ENCODE measurements around the gene DPP7.

Gene DPP7

GRCh38 chr9:137077758-137078693, 36.5 kb downstream of the DPP7 start:
- DNase-seq (ENCODE audit: insufficient read length) (no peak), FAIRE-seq (peak; percentile 72)

GRCh38 chr9:137077010-137077747, 37.4 kb downstream of the DPP7 start, which contains the start of gene UAP1L1:
TSS of gene UAP1L1 (plus strand) at chr9:137077517. CDS start at chr9:137077533, 16 bp downstream.
- peak; percentile 80 for DNase-seq (ENCODE audit: insufficient read length)
- peak; percentile 61 for FAIRE-seq

More at GRCh38 chr9:137077758-137078693, 36.5 kb downstream of the DPP7 start:
- no peak for TF ChIP-seq POLR2AphosphoS5 (IDR thresholded peaks at IDR 0.05; ENCODE audit: low read depth, low read length)
- TF ChIP-seq TAF1 (IDR thresholded peaks at IDR 0.05; ENCODE audit: borderline replicate concordance, low read depth, low read length), result no peak
- no peak for TF ChIP-seq POLR2A (IDR thresholded peaks at IDR 0.05; ENCODE audit: low read depth, low read length)

DNA sequence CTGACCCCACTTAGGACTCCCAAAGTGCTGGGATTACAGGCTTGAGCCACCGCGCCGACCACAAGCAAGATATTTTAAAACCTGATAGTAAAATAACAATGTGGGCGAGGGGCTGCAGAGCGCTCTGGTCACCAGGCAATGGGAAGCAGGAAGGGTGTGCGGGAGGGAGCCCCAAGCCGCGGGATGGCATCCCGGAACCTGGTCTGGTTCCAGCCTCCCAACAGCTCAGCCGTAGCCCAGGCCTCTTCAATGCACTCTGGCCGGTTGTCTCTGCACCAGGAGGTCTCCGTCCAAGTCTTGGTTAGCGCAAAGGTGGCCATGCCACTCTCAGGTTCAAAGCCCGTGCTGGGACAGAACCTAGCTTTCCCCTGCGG, 37.9 kb downstream of the DPP7 start:
- TF ChIP-seq TAF1 (IDR thresholded peaks at IDR 0.05; ENCODE audit: borderline replicate concordance, low read depth, low read length) (no peak), POLR2A (IDR thresholded peaks at IDR 0.05; ENCODE audit: low read depth, low read length) (no peak), POLR2AphosphoS5 (IDR thresholded peaks at IDR 0.05; ENCODE audit: low read depth, low read length) (no peak)
- FAIRE-seq (no peak), DNase-seq (ENCODE audit: insufficient read length) (no peak)

More at GRCh38 chr9:137077010-137077747, 37.4 kb downstream of the DPP7 start, which contains the start of gene UAP1L1:
- TF ChIP-seq POLR2A (IDR thresholded peaks at IDR 0.05; ENCODE audit: low read depth, low read length), result peak; percentile 68; the same call in 1 of the 2 replicates
- TF ChIP-seq TAF1 (IDR thresholded peaks at IDR 0.05; ENCODE audit: borderline replicate concordance, low read depth, low read length), result no peak
- TF ChIP-seq POLR2AphosphoS5 (IDR thresholded peaks at IDR 0.05; ENCODE audit: low read depth, low read length), result peak; percentile 60; the same call in 1 of the 2 replicates

- DNase-seq (ENCODE audit: insufficient read length) (no peak), FAIRE-seq (no peak)
- TF ChIP-seq POLR2AphosphoS5 (IDR thresholded peaks at IDR 0.05; ENCODE audit: low read depth, low read length) (no peak), POLR2A (IDR thresholded peaks at IDR 0.05; ENCODE audit: low read depth, low read length) (no peak)
Measured at GRCh38 chr9:137075275-137075775, 39.2 kb downstream of the DPP7 start.

DNA sequence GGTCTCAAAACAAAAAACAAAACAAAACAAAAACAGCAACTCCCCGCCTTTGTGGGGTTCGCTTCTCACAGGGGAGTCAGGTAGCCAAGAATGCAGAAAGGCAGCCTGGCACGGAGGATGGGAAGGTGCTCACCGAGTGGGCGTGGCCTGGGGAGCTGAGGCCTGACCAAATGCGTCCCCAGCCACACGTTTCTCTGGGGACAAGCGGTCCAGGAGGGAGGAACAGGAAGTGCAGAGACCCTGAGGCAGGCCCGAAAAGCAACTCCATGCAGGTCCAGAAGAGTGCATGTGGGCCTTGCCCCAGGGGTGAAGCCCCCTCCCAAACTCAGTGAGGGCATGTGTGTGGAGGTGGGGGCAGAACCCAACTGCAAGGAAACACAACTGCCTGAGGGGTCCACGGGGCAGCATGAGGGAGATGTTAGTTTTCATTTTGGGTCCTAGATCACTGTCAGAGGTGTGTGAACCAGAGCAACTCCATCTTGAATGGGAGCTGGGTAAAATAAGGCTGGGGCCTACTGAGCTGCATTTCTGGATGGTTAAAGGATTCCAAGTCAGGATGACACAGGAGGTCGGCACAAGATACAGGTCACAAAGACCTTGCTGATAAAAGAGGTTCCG, 39.8 kb downstream of the DPP7 start:
- DNase-seq (ENCODE audit: insufficient read length) (peak; percentile 40), FAIRE-seq (peak; percentile 54)
- peak; percentile 17; the same call in 1 of the 2 replicates for TF ChIP-seq POLR2A (IDR thresholded peaks at IDR 0.05; ENCODE audit: low read depth, low read length)
- TF ChIP-seq TAF1 (IDR thresholded peaks at IDR 0.05; ENCODE audit: borderline replicate concordance, low read depth, low read length), result no peak
- no peak for TF ChIP-seq POLR2AphosphoS5 (IDR thresholded peaks at IDR 0.05; ENCODE audit: low read depth, low read length)

DNA sequence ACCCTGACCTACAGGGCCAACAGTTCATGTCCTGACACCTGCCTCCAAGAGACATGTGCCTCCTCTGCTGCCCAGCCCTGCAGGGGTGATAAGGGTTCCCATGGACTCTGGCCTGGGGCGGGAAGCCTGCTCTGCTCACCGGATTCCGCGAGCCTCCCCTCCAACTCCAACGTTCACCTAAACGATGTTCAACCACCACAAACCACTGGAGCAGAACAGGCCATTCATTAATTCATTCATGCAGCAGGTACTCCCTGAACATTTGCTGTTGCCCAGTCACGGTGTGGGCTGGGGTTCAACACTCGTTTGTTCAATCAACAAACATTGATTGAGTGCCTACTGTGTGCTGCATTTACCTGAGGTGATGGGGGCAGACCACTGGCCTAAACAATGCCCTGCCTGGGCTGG, 40.5 kb downstream of the DPP7 start:
- TF ChIP-seq TAF1 (IDR thresholded peaks at IDR 0.05; ENCODE audit: borderline replicate concordance, low read depth, low read length) (no peak), POLR2AphosphoS5 (IDR thresholded peaks at IDR 0.05; ENCODE audit: low read depth, low read length) (no peak), POLR2A (IDR thresholded peaks at IDR 0.05; ENCODE audit: low read depth, low read length) (no peak)
- DNase-seq (ENCODE audit: insufficient read length), result no peak
- FAIRE-seq, result no peak

DNA sequence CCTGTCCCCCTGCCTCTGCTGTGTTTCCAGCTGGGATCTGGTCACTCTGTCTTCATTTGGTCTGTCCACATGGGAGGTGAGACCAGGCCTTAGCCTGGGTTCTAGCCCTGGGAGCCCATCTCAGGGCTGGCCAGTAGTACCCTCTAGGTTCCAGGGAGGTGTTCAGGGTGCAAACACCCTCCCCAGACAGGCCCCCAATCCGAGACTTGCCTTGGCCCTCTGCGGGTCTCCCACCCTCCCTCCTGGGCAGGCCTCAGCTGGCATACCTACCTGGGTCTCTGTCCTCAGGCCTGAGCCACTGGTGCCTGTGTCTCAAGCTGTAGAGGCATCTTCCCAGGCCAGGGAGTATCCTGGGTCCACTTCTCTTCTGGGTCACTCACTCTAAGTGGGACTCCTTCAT, 43.3 kb downstream of the DPP7 start:
- TF ChIP-seq TAF1 (IDR thresholded peaks at IDR 0.05; ENCODE audit: borderline replicate concordance, low read depth, low read length), result no peak
- no peak for TF ChIP-seq POLR2A (IDR thresholded peaks at IDR 0.05; ENCODE audit: low read depth, low read length)
- no peak for TF ChIP-seq POLR2AphosphoS5 (IDR thresholded peaks at IDR 0.05; ENCODE audit: low read depth, low read length)
- DNase-seq (ENCODE audit: insufficient read length) (no peak), FAIRE-seq (no peak)

DNA sequence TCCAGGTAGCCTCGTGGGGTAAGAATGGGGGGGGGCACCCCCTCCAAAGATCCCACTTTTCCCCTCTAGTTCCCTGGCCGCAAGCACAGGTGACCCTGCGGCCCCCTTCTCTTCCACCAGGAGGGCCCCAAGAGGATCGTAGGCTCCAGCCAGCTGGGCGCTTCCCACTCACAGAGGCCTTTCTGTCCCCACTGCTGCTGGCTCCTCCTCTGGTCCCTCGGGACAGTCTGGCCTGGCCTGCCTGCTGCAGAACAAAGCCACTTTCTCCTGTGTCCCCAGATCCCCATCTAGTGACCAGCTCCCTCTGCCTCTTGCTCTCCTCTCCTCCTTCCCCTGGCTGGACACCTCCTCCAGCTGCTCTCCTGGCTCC, 43.6 kb downstream of the DPP7 start:
- FAIRE-seq, result no peak
- TF ChIP-seq POLR2A (IDR thresholded peaks at IDR 0.05; ENCODE audit: low read depth, low read length) (no peak), TAF1 (IDR thresholded peaks at IDR 0.05; ENCODE audit: borderline replicate concordance, low read depth, low read length) (no peak), POLR2AphosphoS5 (IDR thresholded peaks at IDR 0.05; ENCODE audit: low read depth, low read length) (no peak)
- peak; percentile 39 for DNase-seq (ENCODE audit: insufficient read length)

GRCh38 chr9:137070201-137070905, 44.2 kb downstream of the DPP7 start, which contains the start of gene SAPCD2:
TSS of gene SAPCD2 (minus strand) at chr9:137070557. CDS start at chr9:137070460, 97 bp downstream.
- peak; percentile 91 for DNase-seq (ENCODE audit: insufficient read length)
- no peak for TF ChIP-seq TAF1 (IDR thresholded peaks at IDR 0.05; ENCODE audit: borderline replicate concordance, low read depth, low read length)
- TF ChIP-seq POLR2A (IDR thresholded peaks at IDR 0.05; ENCODE audit: low read depth, low read length), result peak; percentile 43; the same call in 1 of the 2 replicates
- FAIRE-seq, result peak; percentile 92

DNA sequence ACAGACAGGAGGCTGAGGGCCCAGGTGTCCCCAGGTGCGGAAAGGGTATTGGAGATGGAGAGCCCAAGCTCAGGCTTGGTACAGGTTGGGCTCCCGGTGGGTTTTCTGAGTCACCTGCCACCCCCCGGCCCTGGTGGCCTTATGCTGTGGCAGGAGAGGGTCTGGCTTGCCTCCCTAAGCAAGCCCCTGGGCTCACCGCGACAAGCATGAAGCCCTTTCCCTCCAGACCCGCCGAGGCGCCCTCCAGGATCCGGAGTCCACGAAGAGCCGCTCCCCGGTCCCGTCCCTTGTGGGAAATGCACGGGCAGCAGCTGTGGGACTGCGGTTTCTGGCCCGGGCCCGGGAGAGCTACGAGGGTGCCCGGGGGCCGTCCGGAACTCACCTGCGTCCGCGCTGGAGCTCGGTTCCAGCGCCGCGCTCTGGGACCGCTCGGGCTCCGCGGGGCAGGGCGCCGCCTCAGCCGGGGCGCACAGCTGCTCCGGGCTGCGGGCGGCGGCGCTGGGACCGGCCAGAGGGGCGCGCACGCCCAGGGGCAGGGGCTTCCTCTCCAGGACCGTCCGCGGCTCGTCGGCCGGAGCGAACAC, 44.9 kb downstream of the DPP7 start:
- FAIRE-seq (peak; percentile 51), DNase-seq (ENCODE audit: insufficient read length) (no peak)
- TF ChIP-seq POLR2AphosphoS5 (IDR thresholded peaks at IDR 0.05; ENCODE audit: low read depth, low read length), result no peak
- no peak for TF ChIP-seq TAF1 (IDR thresholded peaks at IDR 0.05; ENCODE audit: borderline replicate concordance, low read depth, low read length)
- TF ChIP-seq POLR2A (IDR thresholded peaks at IDR 0.05; ENCODE audit: low read depth, low read length), result no peak

Data from GM12892 (cell line).